Stimulated activated CD4-positive, alpha-beta T cell treated with anti-CD3 and anti-CD28 coated beads, Interleukin-12 subunit alpha, Interleukin-12 subunit beta, amount 100 ng/mL, for 48 hours (primary cell): Measurements from ENCODE around the gene CCDC30.
"Not testable (repeated sequence)": the region's sequence is repeated elsewhere in the genome, so short reads cannot be mapped to it uniquely, and the experiment has no call there.

Source experiments
- DNase-seq, 3 donors: peaks; one replicate each; pipeline ENCODE4 v3.0.0-alpha.2; 2020; ENCODE audit warnings: low read depth in 2 of 3, low spot score in 1 of 3

The CCDC30 gene

GRCh38 chr1:42523171-42523570, 60.1 kb downstream of the CCDC30 start:
- no peak for DNase-seq

GRCh38 chr1:42524330-42524729, 61.2 kb downstream of the CCDC30 start:
- no peak for DNase-seq

DNA sequence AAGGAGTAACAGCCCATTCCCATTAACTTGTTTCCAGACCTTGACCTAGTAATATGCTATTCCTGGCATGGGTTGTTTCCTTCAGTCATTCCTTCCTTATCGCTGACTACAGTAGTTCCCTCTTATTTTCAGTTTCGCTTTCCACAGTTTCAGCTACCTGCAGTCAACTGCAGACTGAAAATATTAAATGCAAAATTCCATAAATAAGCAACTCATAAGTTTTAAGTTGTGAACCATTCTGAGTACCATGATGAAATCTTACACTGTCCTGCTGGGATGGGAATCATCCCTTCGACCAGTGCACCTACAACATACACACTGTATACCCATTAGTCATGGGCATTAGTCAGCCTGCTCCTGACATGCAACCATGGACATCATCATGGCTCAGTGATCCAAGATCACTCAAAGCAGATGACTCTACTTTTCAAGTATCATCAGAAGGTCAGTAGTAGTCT, 66.7 kb downstream of the CCDC30 start:
- peak in 1 of 3 donors; percentile 11 for DNase-seq

- DNase-seq: no peak
These were observed 68.0 kb downstream of the CCDC30 start for GRCh38 chr1:42531043-42531442.

DNA sequence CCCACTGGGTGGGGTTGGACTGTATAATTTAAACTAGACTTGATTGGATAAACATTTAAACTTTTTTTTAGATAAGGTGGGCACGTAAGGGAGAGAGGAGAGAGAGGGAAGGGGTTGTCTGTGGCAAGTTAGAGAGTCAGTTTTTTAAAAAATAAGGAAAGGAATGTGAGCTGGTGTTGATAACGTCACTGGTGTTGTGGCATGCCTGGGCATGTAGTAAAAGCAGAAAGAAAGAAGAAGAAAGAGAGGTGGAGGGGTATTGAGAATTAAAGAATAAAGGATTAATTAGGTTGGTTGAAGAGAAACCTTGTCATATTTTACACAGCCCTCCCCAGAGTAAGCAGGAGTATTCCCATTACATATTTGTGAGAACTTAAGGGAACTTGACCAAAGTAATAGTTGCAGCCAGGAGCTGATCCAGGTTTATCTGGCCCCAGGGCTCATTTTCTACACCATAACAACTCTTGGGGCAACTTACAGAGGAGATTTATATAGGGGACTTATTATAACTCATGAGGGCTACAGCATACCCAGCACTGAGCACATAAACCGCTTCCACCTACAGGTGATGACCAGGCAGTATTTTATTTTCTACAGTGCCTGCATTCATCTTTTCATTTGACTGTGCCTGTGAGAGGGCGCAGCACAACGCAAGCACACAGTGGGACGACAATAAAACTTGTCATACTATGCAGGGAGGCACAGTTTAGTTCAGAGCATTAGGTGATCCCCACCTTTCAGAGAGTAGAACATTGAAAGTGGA, 70.2 kb downstream of the CCDC30 start:
- DNase-seq: no peak

GRCh38 chr1:42541104-42541503, 78.0 kb downstream of the CCDC30 start:
- DNase-seq: no peak

DNA sequence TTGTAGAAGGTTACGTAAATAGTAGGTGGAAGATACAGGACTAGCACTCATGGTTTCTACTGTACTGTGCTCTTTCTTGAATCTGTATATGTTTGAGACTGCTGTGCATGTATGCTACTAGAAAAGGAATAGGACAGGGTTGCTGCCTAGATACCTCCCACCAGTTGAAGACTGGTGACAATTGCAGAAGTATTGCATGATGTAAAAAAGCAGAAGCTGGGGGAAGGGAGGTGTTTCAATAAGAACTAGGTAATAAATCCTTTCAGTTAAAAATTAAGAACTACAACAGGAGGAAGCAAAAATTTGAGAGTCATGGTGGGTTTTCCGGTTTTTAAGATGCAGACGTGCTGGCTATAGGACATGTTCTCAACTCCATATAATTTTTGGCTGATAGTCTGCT, 88.1 kb downstream of the CCDC30 start:
- DNase-seq: no peak

- no peak for DNase-seq
These were observed 88.5 kb downstream of the CCDC30 start for GRCh38 chr1:42551590-42551989.

DNA sequence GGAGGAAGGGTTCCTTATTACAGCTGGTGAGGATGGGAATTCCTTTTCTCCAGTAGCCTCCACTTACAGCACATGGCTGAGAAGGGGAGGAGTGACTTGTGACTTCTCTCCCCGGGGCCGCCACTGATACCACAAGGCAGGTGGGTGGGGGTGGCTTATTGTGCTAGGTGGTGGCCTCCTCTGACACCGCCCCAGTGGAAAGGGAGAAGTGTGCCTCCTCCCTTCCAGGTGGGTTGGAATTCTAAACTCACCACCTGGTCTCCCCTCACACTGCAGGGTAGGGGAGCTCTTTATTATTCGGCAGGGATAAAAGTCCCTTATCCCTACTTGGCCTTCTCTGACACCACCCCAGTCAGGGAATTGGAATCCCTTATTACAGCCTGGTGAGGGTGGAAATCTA, 89.5 kb downstream of the CCDC30 start:
- DNase-seq: no peak

GRCh38 chr1:42557230-42557851, 94.3 kb downstream of the CCDC30 start:
- no peak for DNase-seq

DNA sequence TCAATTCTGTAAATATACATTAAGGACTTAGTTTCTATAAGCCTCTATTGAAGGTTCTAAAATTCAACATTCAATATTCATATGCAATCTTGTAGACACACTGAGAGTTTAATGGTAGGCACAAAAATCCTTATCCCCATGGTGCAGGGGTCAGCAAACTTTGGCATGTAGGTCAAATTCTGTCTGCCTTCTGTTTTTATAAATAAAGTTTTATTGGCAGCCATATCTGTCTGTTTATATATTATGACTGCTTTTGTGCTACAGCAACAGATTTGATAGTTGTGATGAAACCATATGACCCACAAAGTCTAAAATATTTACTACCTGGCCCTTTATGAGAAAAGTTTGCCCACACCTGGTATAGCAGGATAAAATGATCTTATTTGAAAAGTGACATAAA, 104.0 kb downstream of the CCDC30 start:
- no peak for DNase-seq

GRCh38 chr1:42576935-42577334, 113.8 kb downstream of the CCDC30 start:
- DNase-seq: no peak

GRCh38 chr1:42586016-42586415, 122.9 kb downstream of the CCDC30 start:
- no peak for DNase-seq

GRCh38 chr1:42587753-42588152, 124.7 kb downstream of the CCDC30 start:
- DNase-seq: no peak

DNA sequence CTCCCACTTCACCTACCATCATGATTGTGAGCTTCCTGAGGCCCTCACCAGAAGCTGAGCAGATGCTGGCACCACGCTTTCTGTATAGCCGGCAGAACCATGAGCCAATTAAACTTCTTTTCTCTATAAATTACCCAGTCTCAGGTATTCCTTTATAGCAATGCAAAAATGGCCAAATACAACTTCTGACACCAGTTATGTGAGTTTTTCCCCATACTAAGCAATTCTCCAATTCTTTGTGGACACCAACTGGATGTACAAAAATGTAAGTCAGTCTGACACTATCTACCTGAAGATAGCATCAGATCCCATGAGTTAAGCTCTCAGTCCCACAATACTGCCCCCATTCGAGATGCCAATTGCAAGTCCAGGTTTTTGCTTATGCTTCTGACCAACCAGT, 129.7 kb downstream of the CCDC30 start:
- DNase-seq: no peak

DNA sequence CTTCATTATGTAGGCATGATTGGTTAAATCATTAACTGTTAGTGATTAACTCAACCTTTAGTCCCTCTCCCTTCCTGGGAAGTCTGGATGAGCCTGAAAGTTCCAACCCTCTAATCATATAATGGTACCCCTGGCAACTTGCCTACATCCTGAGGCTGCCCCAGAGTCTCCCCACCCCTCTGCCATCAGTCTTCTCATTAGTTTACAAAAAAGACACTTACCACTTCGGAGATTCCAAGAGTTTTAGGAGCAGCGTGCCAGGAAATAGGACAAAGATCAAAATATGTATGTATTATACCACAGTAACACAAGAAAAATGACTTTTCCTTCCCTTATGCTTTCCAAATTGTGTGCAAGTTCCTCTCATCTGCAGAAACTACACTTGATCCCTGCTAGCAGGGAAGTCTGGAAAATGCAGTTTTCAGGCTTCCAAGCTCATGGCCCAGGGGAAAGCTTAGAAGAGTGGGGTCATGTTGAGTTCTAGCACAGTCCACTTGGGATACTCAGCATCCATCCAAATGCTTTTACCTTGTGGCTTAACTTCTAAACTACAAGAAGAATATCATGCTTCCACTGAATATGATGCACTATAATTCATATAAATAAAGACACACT, 130.5 kb downstream of the CCDC30 start:
- no peak for DNase-seq

DNA sequence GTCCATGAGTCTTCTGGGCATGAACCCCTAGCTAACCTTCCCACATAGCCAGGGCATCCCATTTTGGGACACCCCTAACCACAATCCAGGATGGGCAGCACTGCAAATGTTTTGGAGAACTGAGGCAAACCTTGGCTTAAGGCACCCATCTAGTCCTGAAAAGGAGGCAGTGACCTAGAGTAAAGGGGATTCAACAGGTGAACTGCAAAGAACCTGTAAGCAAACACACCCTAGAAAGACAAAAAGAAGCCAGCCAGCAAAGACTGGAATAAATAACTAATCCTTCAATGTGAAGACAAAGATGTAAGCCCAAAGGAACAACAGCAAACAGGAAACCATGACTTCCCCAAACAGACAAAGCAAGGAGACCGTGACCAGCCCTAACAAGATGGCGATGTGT, 138.4 kb downstream of the CCDC30 start:
- no peak for DNase-seq

DNA sequence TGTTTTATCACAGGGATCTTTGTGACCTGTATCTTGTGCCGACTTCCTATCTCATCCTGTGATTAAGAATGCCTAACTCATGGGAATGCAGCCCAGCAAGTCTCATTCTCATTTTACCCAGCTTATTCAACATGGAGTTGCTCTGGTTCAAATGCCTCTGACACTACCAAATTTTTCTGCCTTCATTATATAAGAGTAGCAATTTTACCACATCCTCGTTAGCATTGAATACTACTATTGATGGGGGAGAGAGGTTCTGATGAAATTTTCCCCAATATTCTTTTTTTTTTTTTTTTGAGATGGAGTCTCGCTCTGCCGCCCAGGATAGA, 150.7 kb downstream of the CCDC30 start:
- no peak for DNase-seq

- DNase-seq: no peak
These were observed 155.8 kb downstream of the CCDC30 start for GRCh38 chr1:42618866-42619265.

GRCh38 chr1:42620307-42620706, 157.2 kb downstream of the CCDC30 start:
- DNase-seq: no peak

DNA sequence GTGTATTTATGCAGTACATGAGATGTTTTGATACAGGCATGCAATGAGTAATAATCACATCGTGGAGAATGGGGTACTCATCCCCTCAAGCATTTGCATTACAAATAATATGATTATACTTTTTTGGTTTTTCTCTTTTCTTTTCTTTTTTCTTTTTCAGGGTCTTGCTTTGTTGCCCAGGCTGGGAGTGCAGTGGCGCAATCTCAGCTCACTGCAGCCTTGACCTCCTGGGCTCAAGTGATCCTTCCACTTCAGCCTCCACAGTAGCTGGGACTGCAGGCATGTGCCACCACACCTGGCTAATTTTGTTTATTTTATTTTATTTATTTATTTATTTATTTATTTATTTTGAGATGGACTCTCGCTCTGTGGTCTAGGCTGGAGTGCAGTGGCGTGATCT, 158.1 kb downstream of the CCDC30 start:
- DNase-seq: not testable (repeated sequence)

GRCh38 chr1:42627205-42627604, 164.1 kb downstream of the CCDC30 start:
- DNase-seq: not testable (repeated sequence)

DNA sequence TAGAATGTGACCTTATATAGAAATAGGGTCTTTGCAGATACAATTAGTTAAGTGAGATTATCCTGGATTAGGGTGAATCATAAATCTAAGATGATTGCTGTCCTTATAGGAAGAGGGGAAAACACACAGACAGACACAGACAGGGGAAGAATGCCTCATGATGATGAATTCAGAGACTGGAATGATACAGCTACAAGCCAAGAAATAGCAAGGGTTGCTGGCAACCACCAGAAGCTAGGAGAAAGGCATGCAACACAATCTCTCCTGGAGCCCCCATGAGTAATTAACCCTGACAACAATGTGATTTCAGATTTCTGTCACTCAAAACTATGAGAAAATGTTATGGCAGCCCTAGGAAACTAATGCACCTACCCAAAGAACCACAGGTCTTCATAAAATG, 176.0 kb downstream of the CCDC30 start:
- no peak for DNase-seq
